SK-N-SH treated with all-trans-retinoic acid at 6 μM for 48 hours (cell line): ENCODE measurements around the gene PLD1.
A peak's percentile ranks its signal among the peaks of the same experiment; 100 is the strongest.

Experiments
- ATAC-seq: fragments of 200-7000 bp; cut with Tn5 transposase; 3 replicates; pipeline ENCODE4 v1.9.1; 2020; ENCODE audit warnings: mild to moderate bottlenecking, moderate library complexity
- BACH2 ChIP-seq: fragments of 250-450 bp; sonication (Bioruptor Pico); IDR thresholded peaks from 2 replicates; pipeline ENCODE4 v1.9.0; 2021; ENCODE audit warnings: mild to moderate bottlenecking, borderline replicate concordance
- ESRRG ChIP-seq: fragments of 250-450 bp; sonication (Bioruptor Pico); IDR thresholded peaks from 2 replicates; pipeline ENCODE4 v1.6.1; 2021; ENCODE audit warnings: mild to moderate bottlenecking
- GLIS3 ChIP-seq: fragments of 250-450 bp; sonication (Bioruptor Pico); IDR thresholded peaks from 2 replicates; pipeline ENCODE4 v1.5.0; 2020; ENCODE audit warnings: mild to moderate bottlenecking, moderate library complexity
- ISL1 ChIP-seq: fragments of 250-450 bp; sonication (Bioruptor Pico); IDR thresholded peaks from 2 replicates; pipeline ENCODE4 v2.1.2; 2022; ENCODE audit warnings: mild to moderate bottlenecking, moderate library complexity
- OSR1 ChIP-seq: fragments of 250-450 bp; sonication (Bioruptor Pico); IDR thresholded peaks from 2 replicates; pipeline ENCODE4 v1.8.0; 2022; ENCODE audit warnings: moderate library complexity, mild to moderate bottlenecking, inconsistent platforms
- PPARA ChIP-seq: fragments of 250-450 bp; sonication (Bioruptor Pico); IDR thresholded peaks from 2 replicates; pipeline ENCODE4 v1.5.0; 2020; ENCODE audit warnings: mild to moderate bottlenecking, borderline replicate concordance
- RARB ChIP-seq: fragments of 250-450 bp; sonication (Bioruptor Pico); IDR thresholded peaks from 2 replicates; pipeline ENCODE4 v1.8.0; 2021; ENCODE audit warnings: mild to moderate bottlenecking, moderate library complexity
- SNAI2 ChIP-seq: fragments of 250-450 bp; sonication (Bioruptor Pico); IDR thresholded peaks from 2 replicates; pipeline ENCODE4 v1.5.0; 2020; ENCODE audit warnings: mild to moderate bottlenecking, moderate library complexity
- TCF4 ChIP-seq: fragments of 250-450 bp; sonication (Bioruptor Pico); IDR thresholded peaks from 2 replicates; pipeline ENCODE4 v1.8.0; 2021; ENCODE audit warnings: mild to moderate bottlenecking, moderate library complexity, borderline replicate concordance
- TOX ChIP-seq: fragments of 250-450 bp; sonication (Bioruptor Pico); IDR thresholded peaks from 2 replicates; pipeline ENCODE4 v1.8.0; 2021; ENCODE audit warnings: mild to moderate bottlenecking, moderate library complexity, borderline replicate concordance
- ZC3H10 ChIP-seq: fragments of 250-450 bp; sonication (Bioruptor Pico); IDR thresholded peaks from 2 replicates; pipeline ENCODE4 v1.5.1; 2021; ENCODE audit warnings: mild to moderate bottlenecking, moderate library complexity
- ZFP3 ChIP-seq: fragments of 250-450 bp; sonication (Bioruptor Pico); IDR thresholded peaks from 2 replicates; pipeline ENCODE4 v1.5.0; 2020; ENCODE audit warnings: mild to moderate bottlenecking, moderate library complexity
- ZFP30 ChIP-seq: fragments of 450-650 bp; formaldehyde crosslinking; IDR thresholded peaks from 2 replicates; pipeline ENCODE4 v1.5.0; 2022; ENCODE audit warnings: mild to moderate bottlenecking, moderate library complexity
- ZNF565 ChIP-seq: fragments of 450-650 bp; formaldehyde crosslinking; conservative IDR thresholded peaks from 2 replicates; pipeline ENCODE4 v1.5.0; 2020; ENCODE audit warnings: low read depth, mild to moderate bottlenecking, moderate library complexity
- ZNF70 ChIP-seq: fragments of 450-650 bp; formaldehyde crosslinking; IDR thresholded peaks from 2 replicates; pipeline ENCODE4 v1.5.0; 2020; ENCODE audit warnings: mild to moderate bottlenecking, moderate library complexity
- ZNF8 ChIP-seq: fragments of 450-650 bp; formaldehyde crosslinking; IDR thresholded peaks from 2 replicates; pipeline ENCODE4 v1.5.0; 2020; ENCODE audit warnings: mild to moderate bottlenecking, moderate library complexity
- TF ChIP-seq, protein P1 (sequence below): fragments of 250-450 bp; sonication (Bioruptor Pico); IDR thresholded peaks from 2 replicates; pipeline ENCODE4 v1.8.0; 2020; ENCODE audit warnings: mild to moderate bottlenecking, moderate library complexity, borderline replicate concordance
- TF ChIP-seq, protein P2 (sequence below): fragments of 250-450 bp; sonication (Bioruptor Pico); IDR thresholded peaks from 2 replicates; pipeline ENCODE4 v1.5.1; 2020; ENCODE audit warnings: low read depth, mild to moderate bottlenecking, moderate library complexity
- TF ChIP-seq, protein P3 (sequence below): fragments of 250-450 bp; sonication (Bioruptor Pico); IDR thresholded peaks from 2 replicates; pipeline ENCODE4 v1.8.0; 2021; ENCODE audit warnings: low read depth, mild to moderate bottlenecking, moderate library complexity, borderline replicate concordance
- TF ChIP-seq, protein P4 (sequence below): fragments of 250-450 bp; sonication (Bioruptor Pico); IDR thresholded peaks from 2 replicates; pipeline ENCODE4 v1.5.1; 2021; ENCODE audit warnings: mild to moderate bottlenecking, moderate library complexity

PLD1 gene

DNA sequence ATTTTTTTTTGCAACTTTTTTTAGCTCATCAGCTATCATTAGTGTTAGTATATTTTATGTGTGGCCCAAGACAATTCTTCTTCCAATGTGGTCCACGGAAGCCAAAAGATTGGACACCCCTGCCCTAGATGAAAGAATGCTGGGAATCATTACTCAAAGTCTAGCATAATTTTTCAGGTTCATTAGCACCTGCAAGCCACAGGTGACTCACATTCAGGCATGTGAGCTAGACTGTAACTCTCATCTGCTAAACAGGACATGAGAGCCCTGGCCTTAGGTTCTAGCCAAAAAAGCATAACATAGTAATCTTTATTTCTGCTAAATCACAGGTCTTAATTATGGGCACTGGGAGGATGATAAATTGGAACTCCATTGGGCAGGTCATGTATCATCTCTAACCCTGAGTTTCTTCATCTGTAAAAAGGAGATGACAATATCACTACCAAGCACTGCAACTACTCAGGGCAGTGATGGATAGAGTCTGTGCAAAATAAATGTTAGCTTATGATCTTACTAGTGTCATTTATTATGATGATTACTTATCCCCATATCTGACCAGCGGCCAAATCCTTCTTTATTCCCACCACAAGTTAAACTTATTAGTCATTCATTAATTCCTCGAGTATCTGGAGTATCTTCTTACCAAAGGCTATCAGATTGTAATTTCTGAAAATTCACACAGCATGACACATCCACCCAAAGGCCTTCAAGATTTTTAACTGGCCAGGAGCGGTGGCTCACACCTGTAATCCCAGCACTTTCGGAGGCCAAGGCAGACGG lies 125.0 kb downstream of the PLD1 start:
- TF ChIP-seq ISL1 (CRISPR knock-in tag): peak; percentile 94
- TF ChIP-seq, protein P1, sequence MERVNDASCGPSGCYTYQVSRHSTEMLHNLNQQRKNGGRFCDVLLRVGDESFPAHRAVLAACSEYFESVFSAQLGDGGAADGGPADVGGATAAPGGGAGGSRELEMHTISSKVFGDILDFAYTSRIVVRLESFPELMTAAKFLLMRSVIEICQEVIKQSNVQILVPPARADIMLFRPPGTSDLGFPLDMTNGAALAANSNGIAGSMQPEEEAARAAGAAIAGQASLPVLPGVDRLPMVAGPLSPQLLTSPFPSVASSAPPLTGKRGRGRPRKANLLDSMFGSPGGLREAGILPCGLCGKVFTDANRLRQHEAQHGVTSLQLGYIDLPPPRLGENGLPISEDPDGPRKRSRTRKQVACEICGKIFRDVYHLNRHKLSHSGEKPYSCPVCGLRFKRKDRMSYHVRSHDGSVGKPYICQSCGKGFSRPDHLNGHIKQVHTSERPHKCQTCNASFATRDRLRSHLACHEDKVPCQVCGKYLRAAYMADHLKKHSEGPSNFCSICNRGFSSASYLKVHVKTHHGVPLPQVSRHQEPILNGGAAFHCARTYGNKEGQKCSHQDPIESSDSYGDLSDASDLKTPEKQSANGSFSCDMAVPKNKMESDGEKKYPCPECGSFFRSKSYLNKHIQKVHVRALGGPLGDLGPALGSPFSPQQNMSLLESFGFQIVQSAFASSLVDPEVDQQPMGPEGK (CRISPR knock-in tag): 0 out of 2 replicates have a peak, but pooled peaks have one; percentile 61
- peak; percentile 86; the same call in 1 of the 2 replicates for TF ChIP-seq ZC3H10 (CRISPR knock-in tag)
- TF ChIP-seq GLIS3 (CRISPR knock-in tag): peak; percentile 38; the same call in 1 of the 2 replicates
- peak; percentile 89 for TF ChIP-seq TOX (CRISPR knock-in tag)
- TF ChIP-seq BACH2: no peak
- TF ChIP-seq, protein P2, sequence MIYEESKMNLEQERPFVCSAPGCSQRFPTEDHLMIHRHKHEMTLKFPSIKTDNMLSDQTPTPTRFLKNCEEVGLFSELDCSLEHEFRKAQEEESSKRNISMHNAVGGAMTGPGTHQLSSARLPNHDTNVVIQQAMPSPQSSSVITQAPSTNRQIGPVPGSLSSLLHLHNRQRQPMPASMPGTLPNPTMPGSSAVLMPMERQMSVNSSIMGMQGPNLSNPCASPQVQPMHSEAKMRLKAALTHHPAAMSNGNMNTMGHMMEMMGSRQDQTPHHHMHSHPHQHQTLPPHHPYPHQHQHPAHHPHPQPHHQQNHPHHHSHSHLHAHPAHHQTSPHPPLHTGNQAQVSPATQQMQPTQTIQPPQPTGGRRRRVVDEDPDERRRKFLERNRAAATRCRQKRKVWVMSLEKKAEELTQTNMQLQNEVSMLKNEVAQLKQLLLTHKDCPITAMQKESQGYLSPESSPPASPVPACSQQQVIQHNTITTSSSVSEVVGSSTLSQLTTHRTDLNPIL (CRISPR knock-in tag): no peak
- no peak for TF ChIP-seq PPARA (CRISPR knock-in tag)
- 0 out of 2 replicates have a peak, but pooled peaks have one; percentile 15 for TF ChIP-seq ZNF8
- TF ChIP-seq, protein P3, sequence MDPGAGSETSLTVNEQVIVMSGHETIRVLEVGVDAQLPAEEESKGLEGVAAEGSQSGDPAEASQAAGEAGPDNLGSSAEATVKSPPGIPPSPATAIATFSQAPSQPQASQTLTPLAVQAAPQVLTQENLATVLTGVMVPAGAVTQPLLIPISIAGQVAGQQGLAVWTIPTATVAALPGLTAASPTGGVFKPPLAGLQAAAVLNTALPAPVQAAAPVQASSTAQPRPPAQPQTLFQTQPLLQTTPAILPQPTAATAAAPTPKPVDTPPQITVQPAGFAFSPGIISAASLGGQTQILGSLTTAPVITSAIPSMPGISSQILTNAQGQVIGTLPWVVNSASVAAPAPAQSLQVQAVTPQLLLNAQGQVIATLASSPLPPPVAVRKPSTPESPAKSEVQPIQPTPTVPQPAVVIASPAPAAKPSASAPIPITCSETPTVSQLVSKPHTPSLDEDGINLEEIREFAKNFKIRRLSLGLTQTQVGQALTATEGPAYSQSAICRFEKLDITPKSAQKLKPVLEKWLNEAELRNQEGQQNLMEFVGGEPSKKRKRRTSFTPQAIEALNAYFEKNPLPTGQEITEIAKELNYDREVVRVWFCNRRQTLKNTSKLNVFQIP: peak; percentile 27; the same call in 1 of the 2 replicates
- no peak for TF ChIP-seq ZFP3 (CRISPR knock-in tag)
- TF ChIP-seq ESRRG (CRISPR knock-in tag): no peak
- peak; percentile 11; the same call in 1 of the 2 replicates for TF ChIP-seq RARB (CRISPR knock-in tag)
- no peak for TF ChIP-seq ZNF70 (CRISPR knock-in tag)
- TF ChIP-seq, all 23 proteins: peak for 8

DNA sequence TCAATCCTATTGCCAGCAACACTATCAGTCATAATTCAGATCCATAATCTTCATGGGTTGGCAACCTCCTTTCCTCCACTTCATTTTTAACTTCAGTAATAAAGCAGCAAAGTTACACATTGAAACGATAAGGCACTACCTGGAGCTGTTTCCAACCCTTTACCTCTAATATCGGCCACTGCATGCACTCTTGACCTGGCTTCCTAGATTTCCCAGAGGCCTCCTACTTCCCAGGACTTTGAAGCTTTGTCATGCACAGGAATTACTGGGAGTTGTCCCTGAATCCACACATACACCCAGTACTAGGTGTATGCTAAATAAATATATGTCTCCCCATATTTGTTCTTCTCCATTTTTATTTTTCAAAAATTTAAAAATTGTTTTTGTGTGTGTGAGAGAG lies 126.1 kb downstream of the PLD1 start:
- TF ChIP-seq ZFP3 (CRISPR knock-in tag) (no peak), TOX (CRISPR knock-in tag) (no peak), ZNF70 (CRISPR knock-in tag) (no peak), ESRRG (CRISPR knock-in tag) (no peak), ZNF565 (CRISPR knock-in tag) (no peak), ZNF8 (no peak), GLIS3 (CRISPR knock-in tag) (no peak), OSR1 (CRISPR knock-in tag) (no peak), ISL1 (CRISPR knock-in tag) (no peak), BACH2 (no peak), TCF4 (CRISPR knock-in tag) (no peak), ZC3H10 (CRISPR knock-in tag) (no peak), SNAI2 (CRISPR knock-in tag) (no peak), ZFP30 (CRISPR knock-in tag) (no peak)
- TF ChIP-seq, protein P4, sequence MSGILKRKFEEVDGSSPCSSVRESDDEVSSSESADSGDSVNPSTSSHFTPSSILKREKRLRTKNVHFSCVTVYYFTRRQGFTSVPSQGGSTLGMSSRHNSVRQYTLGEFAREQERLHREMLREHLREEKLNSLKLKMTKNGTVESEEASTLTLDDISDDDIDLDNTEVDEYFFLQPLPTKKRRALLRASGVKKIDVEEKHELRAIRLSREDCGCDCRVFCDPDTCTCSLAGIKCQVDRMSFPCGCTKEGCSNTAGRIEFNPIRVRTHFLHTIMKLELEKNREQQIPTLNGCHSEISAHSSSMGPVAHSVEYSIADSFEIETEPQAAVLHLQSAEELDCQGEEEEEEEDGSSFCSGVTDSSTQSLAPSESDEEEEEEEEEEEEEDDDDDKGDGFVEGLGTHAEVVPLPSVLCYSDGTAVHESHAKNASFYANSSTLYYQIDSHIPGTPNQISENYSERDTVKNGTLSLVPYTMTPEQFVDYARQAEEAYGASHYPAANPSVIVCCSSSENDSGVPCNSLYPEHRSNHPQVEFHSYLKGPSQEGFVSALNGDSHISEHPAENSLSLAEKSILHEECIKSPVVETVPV (CRISPR knock-in tag): no peak
- TF ChIP-seq, protein P1 (CRISPR knock-in tag): no peak
- TF ChIP-seq, protein P2 (CRISPR knock-in tag): no peak
- TF ChIP-seq, protein P3: no peak
- no peak for ATAC-seq

More for the DNA sequence above, 125.0 kb downstream of the PLD1 start:
- peak; percentile 88 for ATAC-seq
